Stimulated activated CD4-positive, alpha-beta T cell treated with anti-CD3 and anti-CD28 coated beads, Interleukin-4, amount 100 ng/mL, for 48 hours (primary cell): ENCODE data around the gene CPT1A.

Source experiments
- DNase-seq, 2 donors: peaks; one replicate each; pipeline ENCODE4 v3.0.0-alpha.2; 2020; ENCODE audit warnings: low read depth in 2 of 2

CPT1A gene

DNA sequence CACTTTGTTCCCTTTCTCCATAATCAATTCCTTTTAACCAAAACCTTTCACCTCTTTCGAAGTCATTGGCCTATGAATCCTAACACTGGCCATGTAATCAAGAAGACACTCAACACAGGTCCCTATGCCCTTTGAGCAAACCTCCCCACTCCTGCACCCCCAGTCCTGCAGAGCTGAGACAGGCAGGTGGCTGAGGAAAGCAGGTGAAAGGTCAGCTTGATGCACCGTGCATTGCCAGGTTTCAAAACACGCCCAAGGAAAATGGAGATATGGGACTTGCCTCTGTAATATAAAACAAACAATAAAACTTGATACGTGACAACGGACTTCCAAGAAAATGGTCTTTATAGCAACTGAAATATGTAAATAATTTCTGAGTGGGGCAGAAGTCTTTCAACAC is 10.6 kb downstream of the CPT1A start:
- no peak for DNase-seq

DNA sequence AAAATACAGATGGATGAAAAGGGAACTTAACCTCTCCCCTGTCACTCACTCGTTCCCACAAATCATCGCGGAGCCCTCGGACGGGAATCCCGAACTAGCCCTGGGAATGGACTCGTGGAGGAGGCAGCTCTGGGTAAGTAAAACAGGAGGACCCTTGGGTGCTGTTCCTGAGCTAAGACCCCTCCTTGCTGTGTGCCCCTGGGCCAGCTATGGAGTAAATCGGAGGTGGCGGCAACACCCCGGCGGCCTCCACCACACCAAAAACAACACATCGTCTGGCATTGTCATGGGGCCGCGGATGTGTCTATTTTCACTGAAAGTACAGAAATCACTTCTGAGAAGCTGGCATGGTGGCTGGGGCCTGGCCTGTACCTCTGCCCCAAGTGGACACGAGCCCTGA is 12.1 kb downstream of the CPT1A start:
- DNase-seq: no peak

DNA sequence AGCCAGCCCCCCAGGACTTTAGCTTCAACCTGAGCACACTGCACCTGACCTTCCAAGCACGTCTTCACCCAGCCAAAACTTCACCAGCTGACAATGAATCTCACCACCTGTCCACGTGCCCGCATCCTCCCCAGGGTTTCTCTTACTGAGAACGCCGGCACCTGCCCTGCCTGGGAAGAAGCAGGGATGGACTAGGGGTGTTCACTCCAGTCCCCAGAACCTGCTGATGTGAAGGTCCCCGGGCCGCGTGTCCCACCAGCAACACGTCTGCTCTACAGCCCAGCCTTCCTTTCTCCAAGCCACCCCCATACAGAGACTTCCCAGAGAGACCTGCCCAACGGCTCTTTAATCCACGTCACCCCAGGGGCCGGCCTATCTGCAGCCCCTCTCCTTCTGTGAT is 12.8 kb downstream of the CPT1A start:
- DNase-seq: no peak

DNA sequence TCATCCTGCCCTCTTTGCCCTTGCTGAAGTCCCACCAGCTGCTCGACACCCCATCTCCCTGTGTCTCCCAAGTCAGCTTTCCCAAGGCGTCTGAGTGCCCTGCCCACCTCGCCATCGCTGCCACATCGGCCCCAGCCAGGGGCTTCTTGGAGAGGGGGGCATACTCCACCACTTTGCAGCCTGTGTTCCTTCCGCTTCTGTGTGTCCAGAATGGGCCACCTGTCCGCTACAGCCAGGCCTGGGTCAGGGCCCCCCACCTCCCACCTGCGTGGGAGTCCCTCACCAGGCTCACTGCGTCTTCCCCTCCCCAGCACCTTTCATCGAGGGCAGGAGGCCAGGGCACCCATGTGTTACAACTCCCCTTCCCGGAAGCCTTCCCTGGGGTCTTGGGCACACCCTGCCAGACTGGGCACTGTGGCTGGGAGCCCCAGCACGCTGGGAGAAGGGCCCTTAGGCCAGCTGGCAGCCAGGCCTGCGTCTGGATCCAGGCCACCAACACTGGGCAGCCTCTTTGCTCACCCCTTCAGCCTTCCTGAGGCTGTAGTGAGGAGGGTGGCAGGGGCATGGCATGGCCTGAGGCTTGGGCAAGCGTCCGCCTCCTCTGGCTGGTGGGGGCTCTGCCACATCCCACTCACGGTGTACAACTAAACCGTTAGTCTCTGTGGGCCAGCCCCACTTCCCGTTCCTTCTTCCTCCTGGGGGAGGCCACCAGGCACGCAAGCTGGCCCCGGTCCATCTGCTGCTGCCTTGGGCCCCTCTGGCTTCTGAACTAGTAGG is 13.4 kb downstream of the CPT1A start:
- no peak for DNase-seq

DNA sequence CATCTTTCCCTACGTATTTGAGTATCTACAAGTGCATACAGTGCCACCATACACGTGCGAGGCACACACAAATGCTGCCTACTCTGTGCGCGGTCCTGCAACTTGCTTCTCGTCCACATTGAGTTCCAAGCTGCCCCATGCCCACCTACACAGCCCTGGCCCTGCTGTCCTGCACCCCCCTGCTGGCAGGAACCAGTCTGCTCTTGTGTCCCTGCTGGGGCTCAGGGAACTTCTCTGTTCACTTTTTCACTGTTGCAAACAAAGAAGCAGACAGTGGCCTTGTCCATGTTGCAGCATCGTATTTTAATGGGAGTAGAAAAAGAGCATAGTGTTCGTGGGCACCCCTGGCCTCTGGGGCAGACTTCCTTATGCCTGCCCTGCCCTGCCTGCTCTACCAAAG is 14.0 kb downstream of the CPT1A start:
- no peak for DNase-seq

DNA sequence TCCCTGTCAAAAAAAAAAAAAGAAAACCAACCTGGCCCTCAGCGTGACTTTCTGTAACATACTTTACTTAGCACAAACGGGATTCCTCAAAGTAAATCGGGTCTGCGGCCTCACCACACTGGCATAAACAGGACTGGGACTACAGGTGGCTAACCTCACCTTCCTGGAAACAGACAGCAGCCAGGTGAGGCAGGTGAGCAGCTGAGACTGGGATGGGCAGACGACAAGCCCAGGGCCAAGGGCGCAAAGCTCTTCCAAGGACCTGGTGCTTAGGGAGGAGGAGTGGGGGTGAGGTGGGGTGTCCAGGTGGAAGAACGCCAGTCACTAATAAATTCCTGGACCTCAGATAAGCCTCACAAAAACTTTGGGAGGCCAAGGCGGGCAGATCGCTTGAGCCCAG is 15.0 kb downstream of the CPT1A start:
- no peak for DNase-seq

DNA sequence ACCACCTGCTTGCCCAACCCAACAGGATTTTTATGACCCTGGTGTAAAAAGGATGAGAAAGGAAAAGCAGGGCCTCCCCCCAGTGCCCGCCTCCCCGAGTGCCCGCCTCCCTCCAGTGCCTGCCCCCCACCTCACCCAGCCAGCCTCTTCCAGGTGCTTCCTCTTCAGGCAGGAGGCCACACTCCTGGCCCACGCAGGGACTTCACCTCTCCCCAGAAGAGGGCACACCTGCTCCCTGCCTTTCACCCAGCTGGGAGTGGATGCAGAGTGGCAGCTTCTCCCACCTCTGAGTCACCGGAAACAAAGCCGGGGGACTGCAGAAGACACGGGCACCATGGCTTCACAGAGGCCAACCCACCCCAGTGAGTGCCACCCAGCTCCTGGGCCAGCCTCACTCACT is 16.1 kb downstream of the CPT1A start:
- DNase-seq: no peak

DNA sequence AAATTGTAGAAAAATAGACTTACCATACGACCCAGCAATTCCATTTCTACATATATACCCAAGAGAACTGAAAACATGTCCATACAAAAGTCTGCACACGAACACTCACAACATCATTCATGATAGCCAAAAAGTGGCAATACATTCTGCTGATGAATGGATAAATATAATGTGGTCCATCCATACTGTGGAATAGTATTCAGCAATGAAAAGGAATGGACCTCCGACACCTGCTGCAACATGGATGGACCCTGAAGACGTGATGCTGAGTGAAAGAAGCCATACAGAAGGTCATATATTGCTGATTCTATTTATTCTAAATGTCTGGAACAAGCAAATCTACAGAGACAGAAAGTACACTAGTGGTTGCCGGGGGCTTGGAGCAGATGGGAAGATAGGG is 19.2 kb downstream of the CPT1A start:
- DNase-seq: no peak

DNA sequence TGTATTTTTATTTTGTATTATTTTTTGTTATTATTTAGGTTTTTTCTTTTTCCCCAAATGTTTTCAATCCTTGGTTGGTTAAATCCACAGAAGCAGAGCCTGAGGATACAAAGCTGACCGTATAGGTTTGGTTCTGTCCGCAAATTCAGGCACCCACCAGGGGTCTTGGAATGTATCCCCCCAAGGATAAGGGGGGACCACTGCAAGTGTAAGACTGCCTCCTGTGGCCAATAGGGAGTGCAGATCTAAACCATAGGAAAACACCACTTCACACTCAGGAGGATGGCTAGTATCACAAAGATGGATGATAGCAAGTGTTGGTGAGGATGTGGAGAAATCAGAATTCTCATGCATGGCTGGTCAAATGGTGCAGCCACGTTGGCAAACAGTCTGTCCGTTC is 20.0 kb downstream of the CPT1A start:
- no peak for DNase-seq

DNA sequence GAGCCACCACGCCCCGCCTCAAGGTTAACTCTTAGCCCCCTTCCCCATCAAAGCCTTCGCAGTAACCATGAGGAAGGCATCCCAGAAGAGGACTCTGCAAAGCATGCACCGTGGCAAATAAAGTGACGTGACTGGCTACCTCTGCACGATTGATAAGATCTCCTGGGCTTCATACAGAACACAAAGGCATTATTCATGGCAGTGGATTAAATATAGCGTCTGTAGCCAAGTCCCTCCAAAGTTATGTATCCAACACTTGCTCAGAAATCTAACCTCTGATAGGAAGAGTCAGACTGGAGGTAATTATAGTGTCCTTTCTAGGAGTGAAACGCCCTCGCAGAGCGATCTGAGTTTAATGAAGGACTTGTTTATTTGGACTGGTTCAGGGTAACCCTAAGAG is 22.4 kb downstream of the CPT1A start:
- no peak for DNase-seq

DNA sequence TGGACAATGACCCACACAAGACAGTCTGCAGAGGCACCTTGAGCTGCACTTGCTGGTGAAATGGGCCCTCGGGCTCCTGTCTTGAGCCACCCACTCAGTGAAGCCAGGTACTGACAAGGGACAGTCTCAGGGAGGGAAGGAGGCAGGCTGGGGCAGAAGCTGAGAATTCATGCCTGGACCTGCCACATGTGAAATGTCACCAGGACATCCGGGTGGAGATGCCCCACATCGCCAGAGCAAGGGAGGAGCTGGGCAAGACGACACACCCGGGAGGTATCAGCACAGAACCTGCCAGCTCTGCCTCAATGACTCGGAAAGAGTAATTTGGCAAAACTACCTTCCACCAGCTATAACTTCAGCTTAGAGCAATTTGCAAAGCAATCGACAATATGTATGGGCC is 23.5 kb downstream of the CPT1A start:
- no peak for DNase-seq

DNA sequence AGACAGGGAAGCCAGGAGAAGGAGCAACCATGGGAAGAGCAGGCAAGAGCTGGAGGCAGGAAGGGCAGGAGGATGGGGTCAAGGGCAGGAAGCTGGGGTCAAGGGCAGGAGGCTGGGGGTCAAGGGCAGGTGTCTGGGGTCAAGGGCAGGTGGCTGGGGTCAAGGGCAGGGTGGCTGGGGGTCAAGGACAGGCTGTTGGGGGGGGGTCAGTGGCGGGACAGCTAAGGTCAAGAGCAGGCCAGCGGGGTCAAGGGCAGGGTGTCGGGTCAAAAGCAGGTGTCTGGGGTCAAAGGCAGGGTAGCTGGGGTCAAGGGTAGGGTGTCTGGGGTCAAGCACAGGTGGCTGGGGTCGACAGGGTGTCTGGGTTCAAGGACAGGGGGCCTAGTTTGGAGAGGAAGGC is 24.2 kb downstream of the CPT1A start:
- no peak for DNase-seq

DNA sequence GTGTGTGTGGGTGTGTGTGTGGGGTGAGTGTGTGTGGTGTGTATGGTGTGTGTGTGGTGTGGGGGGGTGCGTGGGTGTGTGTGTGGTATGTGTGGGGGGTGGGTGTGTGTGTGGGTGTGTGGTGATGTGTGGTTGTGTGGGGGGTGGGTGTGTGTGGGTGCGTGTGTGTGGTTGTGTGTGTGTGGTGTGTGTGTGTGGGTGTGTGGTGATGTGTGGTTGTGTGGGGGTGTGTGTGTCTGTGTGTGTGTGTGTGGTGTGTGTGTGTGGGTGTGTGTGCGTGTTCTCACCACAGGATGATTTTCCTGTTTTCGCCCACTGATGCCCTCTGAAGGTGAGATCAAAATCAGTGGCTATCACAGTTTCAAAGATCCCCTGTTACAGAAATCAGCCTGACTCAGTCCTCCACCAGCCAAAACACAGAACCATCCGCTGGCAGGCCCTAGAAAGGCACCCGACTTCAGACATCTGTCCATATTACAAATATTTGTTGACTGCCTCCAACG is 24.7 kb downstream of the CPT1A start:
- no peak for DNase-seq

DNA sequence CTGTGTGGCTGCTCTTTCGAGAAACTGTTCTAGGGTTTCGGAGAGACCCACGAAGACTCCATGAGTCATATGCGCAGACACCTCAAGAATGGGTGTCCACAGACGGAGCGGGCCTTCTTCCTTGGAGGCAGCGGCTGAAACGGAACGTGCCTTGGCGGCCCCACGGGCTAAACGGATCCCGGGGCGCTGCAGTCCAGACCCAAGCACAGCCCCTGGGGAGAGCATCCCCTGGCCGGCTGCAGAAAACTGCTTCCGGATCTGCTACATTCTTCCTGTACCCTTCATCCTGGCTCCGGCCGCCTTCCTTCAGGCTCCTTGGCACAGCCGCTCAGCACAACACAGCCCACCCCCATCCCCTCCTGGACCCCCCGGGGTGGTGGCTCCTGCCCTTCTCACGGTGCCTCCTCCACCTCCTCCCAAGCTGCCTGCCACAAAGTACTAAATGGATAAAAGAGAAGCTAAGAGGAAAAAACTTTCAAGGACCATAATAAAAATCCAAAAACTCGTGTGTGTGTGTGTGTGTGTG is 25.4 kb downstream of the CPT1A start:
- DNase-seq: no peak

DNA sequence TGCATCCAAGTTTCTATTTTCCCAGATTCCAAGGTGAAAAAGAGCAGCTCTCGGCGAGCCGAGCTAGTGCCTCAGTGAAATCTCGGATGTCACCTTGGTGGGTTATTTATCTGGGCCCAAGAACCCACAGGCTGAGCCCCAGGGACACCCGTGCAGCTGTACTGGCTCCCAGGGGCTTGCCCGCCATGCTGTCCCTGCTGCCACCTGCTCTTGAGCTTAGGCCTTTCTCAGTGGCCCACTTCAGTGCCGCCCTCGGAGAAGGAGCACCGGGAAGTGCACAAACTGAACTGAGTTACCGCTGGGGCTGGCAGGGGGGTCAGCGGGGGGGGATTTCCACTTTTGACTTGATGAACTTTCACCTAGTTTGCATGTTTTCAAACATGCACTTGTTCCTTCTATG is 27.9 kb downstream of the CPT1A start:
- DNase-seq: no peak

DNA sequence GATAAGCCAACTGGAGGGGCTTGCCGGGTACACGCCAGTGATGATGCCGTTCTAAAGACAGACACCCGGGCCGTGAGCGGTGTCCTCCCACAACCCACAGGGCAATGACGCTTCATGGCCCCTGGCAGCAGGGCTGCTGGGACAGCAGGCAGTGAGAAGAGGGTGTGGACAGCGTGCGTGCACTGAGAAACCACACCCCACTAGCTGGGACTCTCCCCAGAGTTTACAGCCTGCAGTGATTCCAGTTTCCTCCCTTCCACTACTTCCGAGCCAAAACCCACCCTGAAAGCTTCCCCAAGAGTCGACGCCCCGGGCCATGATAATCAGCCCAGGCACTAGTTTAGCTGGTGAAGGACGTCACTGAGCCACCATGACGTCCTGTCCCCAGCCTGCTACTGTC is 29.2 kb downstream of the CPT1A start:
- DNase-seq: no peak

DNA sequence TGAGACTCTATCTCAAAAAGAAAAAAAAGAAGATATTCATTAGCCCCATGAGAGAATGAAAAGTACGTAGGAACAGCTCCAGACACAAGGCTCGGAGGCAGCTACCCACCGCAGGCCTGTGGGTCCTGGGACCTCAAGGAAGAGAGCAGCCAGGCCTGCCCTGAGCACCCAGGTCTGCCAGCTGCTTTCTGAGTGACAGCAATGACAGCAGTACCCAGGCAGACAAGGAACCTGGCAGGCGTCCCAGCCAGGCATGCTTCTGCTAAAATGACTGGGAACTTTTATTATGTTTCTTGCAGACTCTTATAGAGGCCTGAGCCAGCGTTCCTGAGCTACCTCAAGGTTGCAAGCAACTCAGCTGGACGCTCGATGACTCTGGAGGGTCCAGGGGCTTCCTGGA is 31.6 kb downstream of the CPT1A start:
- DNase-seq: no peak

DNA sequence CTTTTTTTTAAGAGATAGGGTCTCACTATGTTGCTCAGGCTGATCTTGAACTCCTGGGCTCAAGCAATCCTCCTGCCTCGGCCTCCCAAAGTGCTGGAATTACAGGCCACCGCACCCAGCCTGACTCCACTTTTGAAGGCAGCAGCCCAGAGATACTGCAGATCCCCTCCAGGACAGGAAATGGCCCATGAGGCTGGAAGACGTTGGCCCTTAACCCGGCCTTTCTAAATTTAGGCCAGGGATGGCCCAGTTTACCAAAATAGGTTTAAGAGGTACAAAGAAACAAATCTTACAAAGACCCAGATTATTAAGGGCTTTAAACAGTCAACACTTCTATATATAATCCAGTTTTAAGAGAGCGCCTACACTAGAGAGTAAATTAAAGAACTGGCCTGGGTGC is 32.2 kb downstream of the CPT1A start:
- no peak for DNase-seq

DNA sequence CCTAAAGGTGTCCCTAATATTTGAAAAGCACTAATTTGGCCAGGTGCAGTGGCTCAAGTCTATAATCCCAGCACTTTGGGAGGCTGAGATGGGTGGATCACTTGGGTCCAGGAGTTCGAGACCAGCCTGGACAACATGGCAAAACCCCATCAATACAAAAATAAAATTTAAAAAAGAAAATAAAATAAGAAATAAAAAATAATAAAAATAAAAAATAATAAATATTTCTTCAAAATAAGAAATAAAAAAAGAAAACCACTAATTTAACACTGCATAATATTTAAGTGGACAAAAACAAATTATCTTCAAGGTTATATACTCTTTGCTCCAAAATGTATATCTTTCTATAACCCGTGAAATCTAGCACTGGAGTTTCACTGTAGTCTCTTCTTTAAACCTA is 32.9 kb downstream of the CPT1A start:
- no peak for DNase-seq

DNA sequence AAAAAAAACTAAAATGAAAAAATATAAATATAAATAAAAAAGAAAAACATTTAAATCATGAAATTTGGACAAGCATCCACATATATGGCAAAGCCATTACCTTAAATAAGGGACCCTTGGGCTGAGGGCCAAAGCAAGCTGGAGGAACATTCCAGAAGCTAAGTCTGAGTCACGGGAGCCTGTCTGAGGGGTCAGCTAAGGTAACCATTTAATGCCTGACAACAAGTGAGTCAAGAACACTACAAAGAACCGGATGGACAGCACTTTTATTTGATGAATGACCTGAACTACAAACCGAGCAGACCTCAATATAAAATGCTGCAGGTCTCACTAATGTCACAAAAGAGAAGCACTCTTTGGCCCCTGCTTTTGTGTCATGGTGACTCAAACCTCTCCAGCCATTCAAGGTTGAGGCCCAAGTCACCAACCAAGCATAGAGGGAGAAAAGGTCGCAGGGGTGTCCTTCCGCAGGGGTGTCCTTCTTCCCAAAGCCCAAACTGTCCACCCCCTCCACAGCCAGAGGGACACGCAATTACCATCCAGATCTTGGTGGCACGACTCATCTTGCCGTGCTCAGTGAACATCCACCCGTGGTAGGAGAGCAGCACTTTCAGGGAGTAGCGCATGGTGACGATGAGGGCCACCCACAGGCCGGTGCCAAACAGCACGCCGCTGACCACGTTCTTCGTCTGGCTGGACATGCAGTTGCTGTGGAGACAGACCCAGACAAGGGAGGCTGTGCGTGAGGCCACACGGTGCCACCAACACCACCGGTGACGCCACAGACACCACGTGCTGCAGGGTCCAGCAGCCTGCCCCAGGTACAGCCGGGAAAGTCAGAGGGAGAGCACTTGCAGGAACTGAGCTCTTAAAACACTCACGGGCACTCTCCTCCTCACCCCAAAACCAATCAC is 34.5 kb downstream of the CPT1A start:
- DNase-seq: no peak

DNA sequence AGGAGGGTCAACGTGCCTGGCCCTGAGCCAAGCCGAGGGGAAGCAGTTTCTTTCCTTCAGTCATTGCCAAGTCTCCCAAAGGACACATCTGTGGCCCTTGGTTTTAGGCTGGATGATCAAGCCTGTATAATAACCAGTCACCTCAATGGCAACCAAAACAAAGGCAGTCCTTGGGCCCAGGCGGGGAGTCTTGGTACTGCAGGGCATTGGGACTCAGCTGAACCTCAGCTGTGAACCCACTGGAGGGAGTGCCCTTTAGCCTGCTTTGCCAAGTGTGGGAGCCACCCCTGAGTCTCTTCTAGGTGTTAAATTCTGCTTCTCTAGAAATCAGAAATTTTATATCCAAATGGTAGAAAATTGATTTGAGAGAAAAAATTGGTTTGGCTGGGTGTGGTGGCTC is 36.9 kb downstream of the CPT1A start:
- no peak for DNase-seq

DNA sequence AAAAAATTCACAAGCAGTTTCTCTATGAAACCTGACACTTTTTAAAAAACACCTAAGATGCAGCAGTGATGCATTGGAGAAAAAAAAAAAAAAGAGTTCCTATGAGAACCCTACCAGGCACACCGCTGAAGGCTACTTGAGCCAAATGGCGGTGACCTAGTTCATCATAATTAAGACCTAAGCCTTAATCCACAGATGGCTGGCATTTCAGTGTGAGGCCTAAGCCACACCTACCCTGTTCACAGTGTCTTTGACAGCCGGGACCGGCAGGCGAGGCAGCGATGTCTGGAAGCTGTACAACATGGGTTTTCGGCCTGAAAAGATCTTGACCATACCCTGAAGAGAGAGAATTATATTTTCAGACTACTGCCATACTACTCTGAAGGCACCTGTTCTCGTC is 38.0 kb downstream of the CPT1A start:
- DNase-seq: no peak
